Measurements from ENCODE around the gene TRA2A. TPM values are rescaled to one million over a fixed set of nuclear protein-coding genes. Genes with fewer than 3 reads are reported as not detected.

Gene TRA2A
- total and polyA plus RNA-seq, 9 of the 15 experiments (the other 6 are each of a cell fraction or from before 2014, with no cell fraction given) = 22.7 to 210 (median 73.9) TPM

GRCh38 chr7:23474829-23475575, 56.8 kb downstream of the TRA2A start (continued):
- TF ChIP-seq SOX6 (IDR thresholded peaks at IDR 0.05) = 0 out of 2 replicates have a peak, but pooled peaks have one; percentile 2
- 0 out of 2 replicates have a peak, but pooled peaks have one; percentile 50 for TF ChIP-seq DMBX1 (CRISPR knock-in tag; IDR thresholded peaks at IDR 0.05; ENCODE audit: borderline replicate concordance)
- 0 out of 2 replicates have a peak, but pooled peaks have one; percentile 4 for TF ChIP-seq ZNF384 (IDR thresholded peaks at IDR 0.05; ENCODE audit: low read depth, low read length)
- no peak for TF ChIP-seq ZFX (CRISPR knock-in tag; IDR thresholded peaks at IDR 0.05)
- TF ChIP-seq TCF7L2 (IDR thresholded peaks at IDR 0.05; ENCODE audit: low read depth, low read length) = no peak
- TF ChIP-seq HDAC3 (IDR thresholded peaks at IDR 0.05; ENCODE audit: borderline replicate concordance, partially characterized antibody) = peak; percentile 70
- TF ChIP-seq MYC (IDR thresholded peaks at IDR 0.05; ENCODE audit: low read depth, low read length) = no peak
- peak; percentile 16; the same call in 1 of the 2 replicates for TF ChIP-seq MYC (CRISPR knock-in tag; IDR thresholded peaks at IDR 0.05; ENCODE audit: borderline replicate concordance, low read depth)
- no peak for TF ChIP-seq CBX8 (IDR thresholded peaks at IDR 0.05; ENCODE audit: borderline replicate concordance, extremely low read depth, low read depth, low read length, poor library complexity, severe bottlenecking)
- no peak for TF ChIP-seq DIDO1 (tag; IDR thresholded peaks at IDR 0.05; ENCODE audit: low read depth)
- TF ChIP-seq PCBP2 (IDR thresholded peaks at IDR 0.05; ENCODE audit: low read depth, low read length, poor library complexity, severe bottlenecking) = no peak
- no peak for TF ChIP-seq ELF4 (CRISPR knock-in tag; IDR thresholded peaks at IDR 0.05)
- 0 out of 2 replicates have a peak, but pooled peaks have one; percentile 65 for TF ChIP-seq ATF6 (CRISPR knock-in tag; IDR thresholded peaks at IDR 0.05)
- TF ChIP-seq RBM22 (IDR thresholded peaks at IDR 0.05; ENCODE audit: low read depth, low read length, poor library complexity, severe bottlenecking) = no peak
- TF ChIP-seq ZFP91 (CRISPR knock-in tag; IDR thresholded peaks at IDR 0.05) = no peak
- no peak for TF ChIP-seq CAMTA2 (CRISPR knock-in tag; conservative IDR thresholded peaks at IDR 0.05)
- TF ChIP-seq RAD51 (IDR thresholded peaks at IDR 0.05; ENCODE audit: borderline replicate concordance, low read depth) = no peak
- TF ChIP-seq SMARCB1 (IDR thresholded peaks at IDR 0.05; ENCODE audit: insufficient read length, low read depth) = no peak
- TF ChIP-seq ZNF766 (CRISPR knock-in tag; conservative IDR thresholded peaks at IDR 0.05) = 0 out of 2 replicates have a peak, but pooled peaks have one; percentile 17
- no peak for TF ChIP-seq GTF2F1 (IDR thresholded peaks at IDR 0.05; ENCODE audit: low read depth, low read length)
- TF ChIP-seq ETV1 (tag; conservative IDR thresholded peaks at IDR 0.05; ENCODE audit: low read depth) = 0 out of 2 replicates have a peak, but pooled peaks have one; percentile 49
- peak; percentile 14; the same call in 1 of the 2 replicates for TF ChIP-seq GMEB1 (CRISPR knock-in tag; IDR thresholded peaks at IDR 0.05)
- TF ChIP-seq EP400 (IDR thresholded peaks at IDR 0.05) = peak; percentile 69

Data from K562 (cell line).